SW480 (cell line): Measurements from ENCODE around the gene CYB561.
"Not testable (repeated sequence)": the region's sequence is repeated elsewhere in the genome, so short reads cannot be mapped to it uniquely, and the experiment has no call there.

Source experiments
- DNase-seq: peaks from one replicate; pipeline ENCODE4 v3.0.0-alpha.2; 2016; ENCODE audit warnings: low spot score

Gene CYB561

DNA sequence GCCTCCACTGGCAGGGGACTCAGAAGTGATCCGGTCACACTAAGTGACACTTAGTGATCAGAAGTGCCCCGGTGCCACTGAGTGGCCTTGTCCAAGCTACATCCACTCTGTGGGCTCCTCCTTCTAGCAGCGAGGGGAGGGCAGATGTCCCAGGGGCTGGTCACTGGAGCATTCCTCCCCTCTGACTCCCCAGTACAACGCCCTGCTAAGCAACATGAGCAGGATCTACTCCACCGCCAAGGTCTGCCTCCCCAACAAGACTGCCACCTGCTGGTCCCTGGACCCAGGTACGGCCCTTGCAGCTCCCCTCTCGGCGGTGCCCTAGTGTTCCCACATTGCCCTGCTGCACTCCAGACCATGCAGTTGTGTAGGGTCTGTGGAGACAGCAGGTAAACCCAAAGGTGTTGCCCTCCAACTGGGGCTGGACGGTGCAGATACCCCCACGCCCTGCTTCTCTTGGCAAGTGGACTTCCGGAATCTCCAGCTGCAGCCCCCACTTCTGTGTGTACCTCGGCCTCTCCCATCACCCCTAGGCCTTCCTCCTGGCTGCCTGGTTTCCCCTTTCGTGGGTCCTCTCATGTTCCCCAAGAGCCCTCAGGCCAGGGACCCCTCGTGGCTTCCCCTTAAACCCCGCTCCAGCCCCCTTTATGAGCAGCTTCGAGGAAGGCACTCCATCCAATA, 32.8 kb upstream of the CYB561 start:
- DNase-seq: peak; percentile 92

DNA sequence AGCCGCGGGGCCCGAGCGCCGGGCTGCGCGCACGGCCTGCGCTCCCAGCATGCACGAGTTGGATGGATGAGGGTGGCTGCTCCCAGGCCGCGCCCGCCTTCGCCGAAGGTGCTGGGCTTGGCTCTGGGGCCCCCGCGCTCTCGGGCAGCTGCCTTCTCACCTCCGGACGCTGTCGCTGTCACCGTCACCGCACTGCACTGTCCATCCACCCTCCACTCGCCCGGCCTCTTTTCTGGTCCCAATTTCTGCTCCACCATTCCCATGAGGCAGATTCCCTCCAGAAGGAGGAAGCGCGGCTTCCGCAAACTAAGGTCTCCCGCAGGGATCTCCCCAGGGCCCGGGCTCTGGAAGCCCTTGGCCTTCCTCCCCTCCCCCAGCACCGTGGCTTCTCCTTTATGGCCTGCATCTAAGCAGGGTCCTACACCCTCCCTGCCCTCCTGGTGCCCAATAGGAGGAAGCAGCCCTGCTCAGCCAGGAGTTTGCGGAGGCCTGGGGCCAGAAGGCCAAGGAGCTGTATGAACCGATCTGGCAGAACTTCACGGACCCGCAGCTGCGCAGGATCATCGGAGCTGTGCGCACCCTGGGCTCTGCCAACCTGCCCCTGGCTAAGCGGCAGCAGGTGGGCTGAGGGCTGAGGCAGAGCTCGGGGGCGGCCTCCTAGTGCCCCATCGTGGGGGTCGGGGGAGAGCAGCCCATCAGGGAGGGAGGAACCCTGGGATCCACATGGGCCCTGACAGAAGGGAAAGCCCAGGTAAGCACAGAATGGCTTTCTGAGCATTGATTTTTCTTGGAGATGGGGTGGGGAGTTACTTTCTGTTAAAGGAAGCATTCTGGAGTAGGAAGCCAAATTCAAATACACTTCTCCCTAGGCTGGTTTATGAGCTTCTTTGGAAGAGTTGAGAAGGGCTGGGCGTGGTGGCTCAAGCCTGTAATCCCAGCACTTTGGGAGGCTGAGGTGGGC, 31.7 kb upstream of the CYB561 start:
- peak; percentile 48 for DNase-seq

DNA sequence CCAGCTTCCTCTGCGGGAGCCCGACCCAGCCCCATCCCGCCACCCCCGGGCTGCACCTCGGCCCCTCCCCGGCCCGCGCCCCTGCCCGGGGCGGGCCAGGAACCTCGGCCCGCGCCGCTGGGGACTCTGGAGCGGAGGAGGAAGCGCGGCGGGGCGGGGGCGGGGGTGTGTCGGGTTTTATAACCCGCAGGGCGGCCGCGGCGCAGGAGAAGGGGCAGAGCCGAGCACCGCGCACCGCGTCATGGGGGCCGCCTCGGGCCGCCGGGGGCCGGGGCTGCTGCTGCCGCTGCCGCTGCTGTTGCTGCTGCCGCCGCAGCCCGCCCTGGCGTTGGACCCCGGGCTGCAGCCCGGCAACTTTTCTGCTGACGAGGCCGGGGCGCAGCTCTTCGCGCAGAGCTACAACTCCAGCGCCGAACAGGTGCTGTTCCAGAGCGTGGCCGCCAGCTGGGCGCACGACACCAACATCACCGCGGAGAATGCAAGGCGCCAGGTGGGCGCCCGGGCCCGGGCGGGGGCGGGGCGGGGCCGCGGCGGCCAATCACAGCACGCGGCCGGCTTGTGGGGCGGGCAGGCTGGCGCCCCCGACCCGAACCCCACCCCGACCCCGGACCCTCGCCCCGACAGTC, 30.9 kb upstream of the CYB561 start, which contains the start of gene ACE:
ACE (plus strand) TSS at position 208 of the 626 bp plus-strand sequence; CDS start at position 242, 34 bp downstream.
- DNase-seq: peak; percentile 68

DNA sequence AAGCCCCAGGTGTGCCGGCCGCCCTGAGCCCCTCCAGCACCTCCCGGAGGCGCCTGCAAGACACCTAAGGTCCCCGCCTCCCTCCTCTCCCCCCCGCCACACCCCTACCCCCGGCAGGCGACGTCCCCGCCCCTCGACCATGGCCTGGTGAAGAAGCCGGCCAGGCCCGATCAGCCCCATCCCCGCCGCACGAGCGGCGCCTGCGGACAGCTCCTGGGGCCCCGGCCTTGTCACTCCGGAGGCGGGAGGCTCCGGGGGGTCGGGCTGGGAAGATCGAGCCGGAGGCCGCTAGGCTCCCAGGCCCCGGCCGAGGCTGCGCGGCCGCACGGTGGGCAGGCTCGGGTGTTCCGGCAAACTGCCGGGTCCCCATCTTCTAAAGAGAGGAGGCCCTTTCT, 30.4 kb upstream of the CYB561 start:
- no peak for DNase-seq

DNA sequence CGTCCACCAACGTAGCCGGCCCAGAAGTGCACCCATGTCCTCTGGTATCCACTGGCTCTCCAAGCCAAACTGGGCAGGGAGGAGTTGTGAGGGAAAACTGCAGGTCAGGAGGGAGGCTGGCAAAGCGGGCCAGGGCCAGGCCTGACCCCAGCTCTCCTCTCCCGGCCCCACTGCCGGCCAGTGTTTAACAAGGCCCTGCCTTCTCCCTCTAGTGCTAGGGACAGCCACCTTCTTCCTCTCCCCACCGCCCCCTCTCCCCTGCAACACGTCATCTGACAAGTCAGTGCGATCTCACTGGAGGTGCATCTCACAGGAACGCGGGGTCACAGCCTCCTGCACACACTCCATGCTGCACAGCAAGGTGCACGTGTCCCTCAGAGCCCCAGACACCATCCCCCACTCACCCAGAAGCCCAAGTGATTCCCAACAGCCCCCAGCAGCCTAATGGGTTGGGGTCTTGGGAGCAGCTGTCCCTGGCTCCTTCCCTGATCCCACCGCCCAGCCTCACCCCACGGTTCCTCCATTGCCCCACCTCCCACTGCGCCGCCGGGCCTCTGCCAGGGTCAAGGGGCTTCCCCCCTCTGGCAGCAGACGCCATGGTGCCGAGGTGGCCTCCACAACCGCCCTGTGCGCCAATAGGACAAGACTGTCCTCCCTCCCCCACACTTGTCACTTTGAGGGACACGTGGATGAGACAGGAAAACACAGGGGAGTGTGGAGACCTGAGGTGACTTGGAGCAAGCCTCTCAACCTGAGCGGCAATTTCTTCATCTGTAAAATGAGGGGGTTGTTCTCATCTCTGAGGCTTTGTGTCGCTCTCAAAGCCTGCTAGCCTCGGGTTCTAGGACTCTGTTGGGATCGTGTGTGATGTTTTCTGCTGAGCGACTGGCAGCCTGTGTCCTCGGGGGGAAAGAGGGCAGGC, 29.6 kb upstream of the CYB561 start:
- DNase-seq: no peak

DNA sequence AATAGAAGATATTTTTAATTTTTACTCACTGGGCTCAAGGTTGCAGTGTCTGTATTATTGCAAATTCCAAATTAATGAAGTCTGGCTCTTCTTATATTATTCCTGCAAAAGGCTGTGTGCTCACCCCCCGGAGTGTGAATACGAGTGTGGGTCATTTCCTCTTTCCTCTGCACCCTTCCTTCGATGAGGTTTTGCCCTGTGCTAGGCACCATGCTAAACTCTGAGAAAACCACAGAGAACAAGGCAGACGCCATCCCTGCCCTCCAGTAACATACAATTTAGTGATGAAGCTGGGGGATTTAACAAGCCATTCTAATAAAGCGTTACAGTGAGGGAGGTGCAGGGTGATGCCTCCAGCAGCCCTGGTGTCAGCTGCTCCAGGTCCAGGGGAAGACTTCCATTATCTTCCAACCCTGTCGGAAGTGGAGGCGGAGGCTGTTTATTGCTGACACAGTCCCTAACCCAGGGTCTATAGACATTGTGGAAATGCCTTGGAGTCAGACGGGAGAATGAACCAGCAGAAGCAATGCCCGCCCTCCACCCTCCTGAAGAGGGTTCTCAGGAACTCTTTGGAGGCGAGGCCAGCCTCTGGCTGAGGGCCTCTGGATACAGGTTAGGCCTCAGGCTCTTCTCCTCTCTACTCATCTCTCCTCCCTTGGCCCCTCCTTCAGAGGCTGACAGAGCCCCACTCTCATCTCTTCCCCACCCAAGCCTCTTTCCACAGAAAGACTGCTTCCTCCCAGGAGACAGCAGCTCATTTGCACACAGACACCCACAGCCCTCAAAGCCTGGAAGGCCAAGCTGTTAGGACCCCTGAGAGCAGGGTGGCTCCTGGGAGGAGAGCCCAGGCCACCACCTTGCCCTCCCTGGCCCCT, 28.7 kb upstream of the CYB561 start:
- DNase-seq: no peak

DNA sequence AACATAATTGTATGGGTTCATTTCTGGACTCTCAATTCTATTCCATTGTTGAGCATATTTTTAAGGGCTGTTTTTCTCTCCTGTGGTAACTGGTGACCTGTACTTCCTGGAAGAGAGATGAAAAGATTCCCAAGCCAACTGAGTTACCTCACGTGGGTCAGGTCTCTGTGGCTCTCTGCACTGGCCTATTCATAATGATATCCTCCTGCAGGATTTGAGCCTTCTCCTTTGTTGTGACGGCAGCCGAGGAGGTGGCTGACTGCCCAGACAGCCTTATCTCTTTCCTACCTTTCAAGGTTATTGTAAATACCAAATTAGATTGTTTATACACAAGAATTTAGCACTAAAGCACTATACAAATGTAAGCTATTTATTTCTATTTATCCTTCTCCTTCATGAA, 28.1 kb upstream of the CYB561 start:
- peak; percentile 29 for DNase-seq

DNA sequence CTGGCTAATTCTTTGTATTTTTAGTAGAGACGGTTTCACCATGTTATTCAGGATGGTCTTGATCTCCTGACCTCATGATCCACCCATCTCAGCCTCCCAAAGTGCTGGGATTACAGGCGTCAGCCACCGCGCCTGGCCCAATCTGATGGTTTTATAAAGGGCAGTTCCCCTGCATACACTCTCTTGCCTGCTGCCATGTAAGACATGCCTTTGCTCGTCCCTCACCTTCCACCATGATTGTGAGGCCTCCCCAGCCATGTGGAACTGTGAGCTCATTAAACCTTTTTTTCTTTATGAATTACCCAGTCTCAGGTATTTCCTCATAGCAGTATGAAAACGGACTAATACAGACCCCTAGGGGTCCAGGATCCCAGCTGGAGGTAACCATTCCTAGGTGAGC, 22.0 kb upstream of the CYB561 start:
- DNase-seq: not testable (repeated sequence)

DNA sequence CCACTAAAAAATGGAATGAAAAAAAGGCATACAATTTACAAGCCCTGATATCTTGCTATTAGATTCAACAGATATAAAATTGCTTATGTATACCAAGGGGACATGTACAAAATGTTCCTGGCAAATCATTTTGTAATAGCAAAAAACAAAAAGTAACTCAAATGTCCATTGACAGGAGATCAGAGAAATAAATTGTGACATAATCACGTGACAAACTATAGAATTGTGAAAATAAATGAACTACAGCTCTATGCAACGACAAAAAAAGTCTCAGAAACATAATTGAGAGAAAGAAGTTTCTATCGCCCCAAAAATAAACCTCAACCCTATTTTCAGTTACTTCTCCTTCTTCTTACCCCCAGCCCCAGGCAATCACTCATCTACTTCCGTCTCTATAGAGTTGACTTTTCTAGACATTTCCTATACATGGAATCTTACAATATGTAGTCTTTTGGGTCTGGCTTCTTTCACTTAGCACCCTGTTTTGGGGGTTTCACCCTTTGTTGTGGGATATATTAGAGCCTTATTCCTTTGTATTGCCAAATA, 18.7 kb upstream of the CYB561 start:
- no peak for DNase-seq

DNA sequence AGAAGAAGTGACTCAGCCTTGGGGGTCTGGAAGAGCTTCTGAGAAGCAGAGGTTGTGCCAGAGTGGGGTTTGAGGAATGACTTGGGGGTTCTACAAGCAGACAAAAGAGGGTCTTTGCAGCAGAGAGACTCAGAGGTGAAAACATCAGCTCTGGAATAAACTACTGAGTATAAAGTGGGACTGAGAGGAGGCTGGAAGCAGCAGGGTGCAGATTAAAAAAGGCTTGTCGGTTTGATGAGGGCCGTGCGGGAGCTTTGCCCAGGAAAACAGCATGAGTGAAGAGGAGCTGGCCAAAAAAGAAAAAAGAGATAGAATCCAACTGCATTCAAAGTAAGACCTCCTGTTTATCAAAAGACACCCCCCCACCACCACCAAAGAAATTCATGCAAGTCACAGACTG, 17.7 kb upstream of the CYB561 start:
- no peak for DNase-seq

DNA sequence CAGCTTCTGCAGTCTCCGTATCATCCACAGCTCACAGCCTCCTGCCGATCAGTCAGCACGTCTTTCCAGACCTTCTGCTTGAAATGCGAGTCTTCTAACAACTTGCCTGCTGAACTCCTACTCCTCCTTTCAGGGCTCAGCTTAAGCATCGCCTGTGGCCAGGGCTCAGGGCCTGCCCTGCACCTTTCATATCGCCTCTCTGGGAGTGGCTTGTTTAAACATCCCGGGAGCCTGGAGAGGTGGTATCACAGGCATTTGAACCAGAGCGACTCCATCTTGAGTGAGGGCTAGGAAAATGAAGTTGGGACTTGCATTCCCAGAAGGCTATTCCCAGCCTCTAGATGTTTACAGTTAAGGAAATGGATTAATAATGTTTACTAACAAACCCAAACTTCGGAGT, 13.9 kb upstream of the CYB561 start:
- no peak for DNase-seq

DNA sequence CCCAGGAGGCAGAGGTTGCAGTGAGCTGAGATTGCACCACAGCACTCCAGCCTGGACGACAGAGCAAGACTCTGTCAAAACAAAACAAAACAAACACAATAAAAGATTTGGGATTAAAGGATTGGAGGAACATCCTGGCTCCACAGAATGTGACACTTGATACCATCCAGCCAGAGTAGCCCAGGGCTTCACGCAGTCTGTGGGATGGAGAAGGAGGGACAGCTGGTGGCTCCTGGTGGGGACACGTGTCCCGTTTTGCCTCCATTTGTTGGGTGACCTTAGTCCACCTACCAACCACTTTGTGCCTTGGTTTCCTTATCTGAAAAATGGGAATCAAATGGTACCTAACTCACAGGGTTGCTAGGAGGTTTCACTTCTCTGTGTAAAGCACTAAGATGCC, 12.4 kb upstream of the CYB561 start:
- DNase-seq: no peak

DNA sequence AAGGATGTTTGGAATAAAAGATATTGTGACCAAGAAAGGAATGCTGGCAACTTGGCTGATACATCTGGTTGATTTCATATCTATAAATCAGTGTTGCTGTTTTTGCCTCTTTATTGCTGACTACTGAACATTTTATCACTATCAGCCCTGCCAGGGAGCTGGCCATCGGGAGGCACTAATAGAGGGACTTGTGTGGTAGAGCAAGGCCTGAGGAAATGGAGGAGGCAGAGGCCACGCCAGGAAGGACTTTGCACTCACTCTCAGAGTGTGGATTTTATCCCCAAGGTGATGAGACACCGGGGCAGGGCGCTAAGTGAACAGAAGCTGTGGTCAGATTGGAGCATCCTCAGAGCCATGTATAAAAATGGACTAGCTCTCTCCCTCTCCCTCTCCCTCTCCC, 9.3 kb upstream of the CYB561 start:
- DNase-seq: no peak

DNA sequence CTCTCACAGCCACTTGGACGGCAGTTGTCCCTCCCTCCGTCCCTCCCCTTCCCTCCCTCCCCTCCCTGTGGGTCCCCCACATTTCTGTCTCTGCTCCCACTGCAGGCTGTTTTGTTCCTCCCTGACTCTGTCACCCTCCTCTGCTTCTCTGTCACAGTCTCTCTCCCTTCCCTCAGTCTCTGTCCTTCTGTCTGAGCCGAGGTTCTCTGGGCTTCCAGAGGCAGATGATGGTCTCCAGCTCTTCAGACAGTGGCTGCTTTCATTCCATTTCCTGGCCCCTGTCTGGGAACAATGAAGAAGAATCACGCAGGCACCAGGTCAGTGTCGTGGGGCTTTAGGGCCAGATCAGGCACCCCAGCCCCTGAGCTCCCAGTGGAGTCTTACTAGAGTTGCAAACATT, 8.8 kb upstream of the CYB561 start:
- no peak for DNase-seq

DNA sequence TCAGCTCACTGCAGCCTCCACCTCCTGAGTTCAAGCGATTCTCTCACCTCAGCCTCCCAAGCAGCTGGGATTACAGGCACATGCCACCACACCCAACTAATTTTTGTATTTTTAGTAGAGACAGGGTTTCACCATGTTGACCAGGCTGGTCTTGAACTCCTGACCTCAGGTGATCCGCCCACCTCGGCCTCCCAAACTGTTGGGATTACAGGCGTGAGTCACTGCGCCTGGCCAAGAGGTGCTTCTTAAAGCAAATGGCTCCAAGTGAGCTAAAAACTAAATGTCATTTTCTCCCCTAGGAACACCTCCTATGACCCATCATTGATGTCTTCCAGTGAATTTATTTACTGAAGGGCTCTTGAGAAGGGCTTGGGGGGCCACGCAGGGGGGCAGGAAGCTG, 8.3 kb upstream of the CYB561 start:
- not testable (repeated sequence) for DNase-seq

DNA sequence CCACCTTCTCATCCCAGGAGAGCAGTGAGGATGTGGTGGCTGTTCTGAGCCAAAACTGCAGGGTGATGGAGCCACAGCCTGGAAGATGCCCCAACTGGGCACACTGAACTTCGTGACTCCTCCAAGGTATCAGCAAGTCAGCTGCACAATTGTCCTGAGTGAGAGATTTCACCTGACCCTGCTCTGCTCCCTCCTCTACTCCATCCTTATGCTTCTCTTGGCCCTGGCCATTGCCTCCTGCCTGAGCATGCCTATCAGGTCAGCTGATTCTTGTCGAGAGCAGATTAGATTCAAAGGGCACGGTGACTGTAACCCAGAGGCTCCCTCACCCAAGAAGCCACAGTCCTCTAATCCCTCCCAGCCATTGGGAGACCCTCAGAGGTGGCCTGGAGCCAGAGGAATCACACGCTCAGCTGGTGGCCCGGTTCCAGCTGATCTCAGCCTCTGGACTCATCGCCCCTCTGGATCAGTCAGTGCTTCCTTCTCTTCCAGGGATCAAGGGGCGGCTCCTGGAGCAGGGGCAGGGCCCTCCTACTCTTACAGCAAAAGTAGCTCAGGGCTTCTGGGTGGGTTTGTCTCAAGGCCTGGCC, 7.0 kb upstream of the CYB561 start:
- DNase-seq: no peak

DNA sequence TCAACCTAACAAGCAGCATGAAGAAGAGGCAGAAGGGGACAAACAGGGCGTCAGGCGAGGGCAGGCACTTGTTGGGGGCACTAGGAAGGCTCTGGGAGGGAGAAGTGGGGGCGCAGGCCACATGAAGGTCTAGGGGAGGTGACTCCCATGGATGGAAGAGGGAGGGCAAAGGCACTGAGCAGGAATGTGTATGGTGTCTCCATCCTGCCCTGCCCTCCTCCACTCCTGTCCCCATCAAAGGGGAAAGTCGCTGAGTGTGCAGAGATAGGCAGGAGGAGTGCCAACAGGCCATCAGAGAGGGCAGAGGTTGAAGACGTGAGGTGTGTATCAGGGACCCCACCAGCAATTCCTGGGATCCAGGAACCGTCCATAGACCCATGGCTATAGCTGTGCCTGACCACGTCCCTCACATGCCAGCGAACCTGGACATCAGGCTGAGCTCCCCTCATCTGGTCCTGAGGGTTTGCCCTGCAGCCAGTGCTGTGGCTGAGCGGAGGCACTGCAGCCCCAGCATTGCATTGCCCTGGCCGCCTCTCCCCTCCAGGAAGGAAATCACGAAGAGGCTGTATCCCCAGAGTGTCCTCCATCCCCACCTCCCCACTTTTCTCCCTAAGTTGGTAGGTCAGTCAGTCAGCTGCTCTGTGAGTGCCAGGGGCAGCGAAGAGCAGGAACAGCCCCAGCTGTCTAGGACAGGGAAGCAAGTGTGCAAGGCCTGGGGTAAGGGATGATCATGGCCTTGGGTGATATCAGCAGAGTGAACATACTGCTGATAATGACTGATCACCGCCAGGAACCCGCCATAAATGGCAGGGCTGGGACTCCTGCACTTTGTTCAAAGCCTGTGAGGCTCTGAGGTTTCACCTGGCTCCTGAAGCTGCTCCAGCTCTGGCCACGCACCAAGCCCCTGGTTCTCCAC, 6.2 kb upstream of the CYB561 start:
- no peak for DNase-seq

DNA sequence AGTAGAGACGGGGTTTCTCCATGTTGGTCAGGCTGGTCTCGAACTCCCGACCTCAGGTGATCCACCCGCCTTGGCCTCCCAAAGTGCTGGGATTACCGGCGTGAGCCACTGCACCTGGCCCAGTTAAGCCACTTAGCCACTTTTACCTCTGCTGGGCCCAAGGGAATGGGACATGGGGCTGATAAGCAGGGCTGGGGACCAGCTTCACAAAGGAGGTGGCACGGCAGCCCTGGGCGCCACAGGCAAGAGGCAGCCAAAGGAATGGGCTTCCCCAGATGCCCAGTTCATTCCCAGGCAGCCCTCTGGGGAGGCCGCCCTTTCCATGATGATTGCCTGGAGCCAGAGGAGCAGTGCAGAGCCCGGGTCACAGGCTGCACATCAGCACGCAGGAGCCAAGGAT, 5.0 kb upstream of the CYB561 start:
- no peak for DNase-seq

DNA sequence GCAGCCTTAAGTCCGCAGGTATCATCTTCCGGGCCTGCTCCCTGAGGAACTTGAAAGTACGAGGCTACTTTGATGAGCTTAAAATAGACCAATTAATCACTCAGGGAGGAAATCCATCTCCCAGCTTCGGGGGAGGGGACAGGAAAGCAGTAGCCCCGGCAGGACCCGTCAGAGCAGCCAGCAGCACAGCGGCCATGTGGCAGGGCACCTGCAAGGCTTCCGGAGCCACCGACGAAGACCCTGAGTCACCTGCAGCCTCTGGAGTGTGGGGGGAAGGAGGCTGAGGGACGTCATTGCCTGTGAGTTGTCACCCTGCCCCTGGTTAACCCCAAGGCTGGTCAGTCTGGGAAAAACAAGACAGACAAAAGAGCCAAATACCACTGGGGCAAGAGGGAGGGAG, 4.4 kb upstream of the CYB561 start:
- DNase-seq: peak; percentile 22
